Neural progenitor cell (in vitro differentiated cells): ENCODE measurements around the gene TRIM46. TPM values are rescaled to one million over a fixed set of nuclear protein-coding genes. Genes with fewer than 3 reads are reported as not detected.

Experiments
- DNase-seq: peaks from one replicate; pipeline ENCODE4 v3.0.0-alpha.2; 2016; ENCODE audit warnings: low spot score
- H2AFZ ChIP-seq: fragments of 200-600 bp; sonication (generic); replicated peaks from 2 replicates; pipeline ENCODE4 v1.6.1; 2016; ENCODE audit warnings: antibody characterized with exemption
- H3F3A ChIP-seq: fragments of 200-600 bp; sonication (generic); 2 replicates; pipeline ENCODE4 v1.6.1; 2016; ENCODE audit warnings: antibody characterized with exemption, low read depth
- H3K27ac ChIP-seq: fragments of 200-600 bp; sonication (generic); 2 replicates; pipeline ENCODE4 v1.5.1; 2016; ENCODE audit warnings: mild to moderate bottlenecking
- H3K27me3 ChIP-seq: fragments of 200-600 bp; sonication (generic); 2 replicates; pipeline ENCODE4 v1.6.1; 2016; ENCODE audit warnings: mild to moderate bottlenecking, moderate library complexity
- H3K36me3 ChIP-seq: fragments of 200-600 bp; sonication (generic); 2 replicates; pipeline ENCODE4 v1.5.1; 2016
- H3K4me1 ChIP-seq: fragments of 200-600 bp; sonication (generic); 2 replicates; pipeline ENCODE4 v1.6.1; 2016; ENCODE audit warnings: mixed run types
- H3K4me2 ChIP-seq: fragments of 200-600 bp; sonication (generic); 2 replicates; pipeline ENCODE4 v1.6.1; 2016
- H3K4me3 ChIP-seq: fragments of 200-600 bp; sonication (generic); 2 replicates; pipeline ENCODE4 v1.5.1; 2016
- H3K79me2 ChIP-seq: fragments of 200-600 bp; sonication (generic); 2 replicates; pipeline ENCODE4 v1.6.1; 2016; ENCODE audit warnings: low read depth
- H3K9ac ChIP-seq: fragments of 200-600 bp; sonication (generic); 2 replicates; pipeline ENCODE4 v1.6.1; 2016
- H3K9me3 ChIP-seq: fragments of 200-600 bp; sonication (generic); 2 replicates; pipeline ENCODE4 v1.5.1; 2016; ENCODE audit warnings: low read depth
- H4K20me1 ChIP-seq: fragments of 200-600 bp; sonication (generic); 2 replicates; pipeline ENCODE4 v1.6.1; 2016; ENCODE audit warnings: low read depth
- H3K27ac Mint-ChIP-seq: 3 replicates; pipeline ENCODE4 v1.8.0; 2021; ENCODE audit warnings: mixed read lengths
- H3K27me3 Mint-ChIP-seq: 2 replicates; pipeline ENCODE4 v1.8.0; 2022; ENCODE audit warnings: low read depth, mild to moderate bottlenecking, inconsistent platforms, moderate library complexity, mixed read lengths; ENCODE audit not compliant: insufficient read depth
- H3K36me3 Mint-ChIP-seq: 3 replicates; pipeline ENCODE4 v1.8.0; 2021; ENCODE audit warnings: mixed read lengths
- H3K4me1 Mint-ChIP-seq: 3 replicates; pipeline ENCODE4 v1.8.0; 2021; ENCODE audit warnings: mixed read lengths
- H3K4me3 Mint-ChIP-seq: 3 replicates; pipeline ENCODE4 v1.8.0; 2021; ENCODE audit warnings: mild to moderate bottlenecking, moderate library complexity, mixed read lengths
- H3K9me3 Mint-ChIP-seq: 3 replicates; pipeline ENCODE4 v1.8.0; 2020; ENCODE audit warnings: mixed read lengths
- EZH2 ChIP-seq: fragments of 200-600 bp; sonication (generic); IDR thresholded peaks from 2 replicates; pipeline ENCODE4 v1.6.1; 2017; ENCODE audit warnings: antibody characterized with exemption, mild to moderate bottlenecking, moderate library complexity
- EZH2phosphoT487 ChIP-seq: fragments of 200-600 bp; sonication (generic); IDR thresholded peaks from 2 replicates; pipeline ENCODE4 v1.6.1; 2017; ENCODE audit warnings: antibody characterized with exemption
- total RNA-seq: library from RNA; depleted of rRNA; stranded (reverse); fragments of >200 nt; gene quantifications from 2 replicates; pipeline ENCODE4 v1.2.3, GENCODE V29; 2015; ENCODE audit warnings: low replicate concordance
- TF ChIP-seq, protein P1 (sequence below): fragments of 200-600 bp; sonication (generic); IDR thresholded peaks from 2 replicates; pipeline ENCODE4 v1.5.1; 2017; ENCODE audit warnings: antibody characterized with exemption, mild to moderate bottlenecking

The TRIM46 gene, protein sequence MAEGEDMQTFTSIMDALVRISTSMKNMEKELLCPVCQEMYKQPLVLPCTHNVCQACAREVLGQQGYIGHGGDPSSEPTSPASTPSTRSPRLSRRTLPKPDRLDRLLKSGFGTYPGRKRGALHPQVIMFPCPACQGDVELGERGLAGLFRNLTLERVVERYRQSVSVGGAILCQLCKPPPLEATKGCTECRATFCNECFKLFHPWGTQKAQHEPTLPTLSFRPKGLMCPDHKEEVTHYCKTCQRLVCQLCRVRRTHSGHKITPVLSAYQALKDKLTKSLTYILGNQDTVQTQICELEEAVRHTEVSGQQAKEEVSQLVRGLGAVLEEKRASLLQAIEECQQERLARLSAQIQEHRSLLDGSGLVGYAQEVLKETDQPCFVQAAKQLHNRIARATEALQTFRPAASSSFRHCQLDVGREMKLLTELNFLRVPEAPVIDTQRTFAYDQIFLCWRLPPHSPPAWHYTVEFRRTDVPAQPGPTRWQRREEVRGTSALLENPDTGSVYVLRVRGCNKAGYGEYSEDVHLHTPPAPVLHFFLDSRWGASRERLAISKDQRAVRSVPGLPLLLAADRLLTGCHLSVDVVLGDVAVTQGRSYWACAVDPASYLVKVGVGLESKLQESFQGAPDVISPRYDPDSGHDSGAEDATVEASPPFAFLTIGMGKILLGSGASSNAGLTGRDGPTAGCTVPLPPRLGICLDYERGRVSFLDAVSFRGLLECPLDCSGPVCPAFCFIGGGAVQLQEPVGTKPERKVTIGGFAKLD
- total RNA-seq, result 3.9 and 10.2 TPM in 2 replicates

DNA sequence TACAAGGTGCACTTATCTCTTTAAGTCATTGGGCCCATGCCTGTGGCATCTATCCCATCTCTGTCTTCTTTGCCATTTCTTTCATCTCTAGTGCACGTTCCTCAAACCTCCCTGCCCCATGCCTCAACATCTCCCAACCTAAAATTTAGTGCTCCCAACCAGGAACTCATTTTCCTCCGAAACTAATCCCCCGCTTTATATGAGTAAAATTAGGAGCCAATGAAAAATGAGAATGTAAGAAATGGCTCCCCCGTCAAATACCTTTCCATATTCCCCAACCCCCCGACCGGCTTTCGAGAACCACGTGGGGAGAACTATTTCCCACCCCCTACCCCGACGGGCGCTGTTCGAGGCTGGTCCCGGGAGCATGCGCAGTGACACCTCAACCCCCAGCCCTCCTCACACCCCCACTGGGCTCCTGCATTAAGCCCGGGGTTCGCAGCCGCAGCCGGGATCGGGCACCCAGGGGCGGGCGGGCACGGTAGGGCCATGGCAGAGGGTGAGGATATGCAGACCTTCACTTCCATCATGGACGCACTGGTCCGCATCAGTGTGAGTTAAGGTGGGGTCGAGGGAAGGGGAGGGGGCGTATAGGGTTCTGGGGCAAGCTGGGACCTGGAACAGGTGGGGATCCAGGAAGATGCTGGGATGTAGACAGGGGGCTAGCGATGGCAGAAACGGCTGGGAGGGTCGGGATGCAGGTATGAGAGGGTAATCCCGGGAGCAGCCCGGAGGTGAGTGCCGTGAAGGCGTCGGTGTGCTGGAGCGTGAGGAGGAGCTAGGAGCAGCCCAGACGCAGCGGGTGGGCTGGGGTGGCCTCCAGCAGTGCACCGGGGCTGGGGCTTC, at the start of gene TRIM46:
TSS of gene TRIM46 (plus strand) at position 372 of the 846 bp plus-strand sequence. CDS start at position 490, 118 bp downstream.
- H3K36me3 ChIP-seq, result no peaks in the 10 kb centered on the region
- peaks cover 26% of the 10 kb centered on the region for H3K79me2 ChIP-seq
- H3K27ac Mint-ChIP-seq, result peak within 1 kb of the TSS; percentile 69
- TF ChIP-seq EZH2phosphoT487, result peak; percentile 29
- no peak for TF ChIP-seq EZH2
- no peaks in the 10 kb centered on the region for H3K9me3 Mint-ChIP-seq
- H3K27me3 Mint-ChIP-seq, result peaks cover 19% of the 10 kb centered on the region
- peaks cover 65% of the 10 kb centered on the region for H3F3A ChIP-seq
- peak within 1 kb of the TSS; percentile 70 for H3K27ac ChIP-seq
- H3K4me2 ChIP-seq, result peak within 1 kb of the TSS; percentile 98
- H2AFZ ChIP-seq, result peak within 1 kb of the TSS; percentile 94
- H3K4me1 Mint-ChIP-seq, result peaks cover 36% of the 10 kb centered on the region
- peak within 1 kb of the TSS; percentile 87 for H3K4me3 ChIP-seq
- H3K9ac ChIP-seq, result peak within 1 kb of the TSS; percentile 77
- peak; percentile 81 for DNase-seq
- peaks cover 14% of the 10 kb centered on the region for H3K36me3 Mint-ChIP-seq
- no peaks in the 10 kb centered on the region for H4K20me1 ChIP-seq
- H3K27me3 ChIP-seq, result no peaks in the 10 kb centered on the region
- no peaks in the 10 kb centered on the region for H3K9me3 ChIP-seq
- H3K4me3 Mint-ChIP-seq, result peak within 1 kb of the TSS; percentile 94
- peaks cover 8% of the 10 kb centered on the region for H3K4me1 ChIP-seq

DNA sequence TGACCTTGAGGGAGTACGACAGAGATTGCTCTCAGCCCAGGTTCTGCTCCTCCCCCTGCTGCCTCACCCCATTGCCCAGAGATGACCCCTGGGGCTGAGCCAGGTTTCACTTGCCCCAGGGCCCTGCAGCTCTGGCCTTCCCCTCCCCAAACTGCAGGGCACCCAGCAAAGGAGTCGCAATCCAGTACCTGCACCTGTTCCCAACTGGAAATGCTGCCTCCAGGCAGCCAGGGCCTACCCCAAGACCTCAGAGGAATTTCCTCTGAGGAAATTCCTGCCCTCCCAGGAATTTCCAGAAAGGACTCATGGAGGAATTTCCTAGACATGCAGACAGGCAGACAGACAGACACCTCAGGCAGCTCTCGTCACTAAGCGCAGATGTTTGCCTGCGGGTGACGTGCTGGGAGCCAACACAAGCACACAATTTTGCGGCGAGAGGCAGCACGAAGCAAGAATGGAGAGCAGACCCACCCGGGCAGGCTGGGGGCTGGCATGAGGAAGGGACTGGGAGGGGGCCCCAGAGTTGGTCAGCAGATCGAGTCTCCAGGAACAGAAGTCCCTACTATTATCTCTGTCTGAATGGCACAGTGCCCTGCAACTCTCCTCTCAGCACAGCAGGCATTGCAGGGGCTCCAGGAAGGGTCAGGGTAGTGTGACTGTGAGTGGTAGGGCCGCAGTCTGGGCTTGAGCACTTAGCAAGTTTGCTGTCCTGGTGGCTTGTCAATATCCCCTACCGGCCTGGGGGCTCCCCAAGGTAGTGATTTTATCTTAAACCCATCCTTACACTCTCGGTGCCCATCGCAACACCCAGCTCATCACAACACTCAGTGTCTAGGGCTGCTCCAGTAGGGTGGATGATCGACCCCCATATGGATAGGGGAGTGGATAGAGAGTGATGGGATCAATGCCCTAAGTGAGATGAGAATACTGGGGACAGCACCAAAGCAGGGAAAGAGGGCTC, 48.9 kb upstream of the TRIM46 start:
- DNase-seq, result peak; percentile 40
- Histone ChIP-seq H2AFZ (no peak overlapping the region), H3K4me1 (peaks cover 52% of the 10 kb centered on the region), H3K4me3 (no peak overlapping the region), H4K20me1 (peaks cover 13% of the 10 kb centered on the region), H3K79me2 (no peaks in the 10 kb centered on the region), H3K27ac (no peak overlapping the region), H3K9ac (no peak overlapping the region), H3K27me3 (peaks cover 97% of the 10 kb centered on the region), H3K9me3 (no peaks in the 10 kb centered on the region), H3K36me3 (no peaks in the 10 kb centered on the region), H3K4me2 (no peak overlapping the region), H3F3A (peaks cover 42% of the 10 kb centered on the region)
- H3K4me1 Mint-ChIP-seq, result peaks cover 36% of the 10 kb centered on the region
- no peak for TF ChIP-seq EZH2phosphoT487
- no peak for TF ChIP-seq EZH2
- TF ChIP-seq, protein P1, sequence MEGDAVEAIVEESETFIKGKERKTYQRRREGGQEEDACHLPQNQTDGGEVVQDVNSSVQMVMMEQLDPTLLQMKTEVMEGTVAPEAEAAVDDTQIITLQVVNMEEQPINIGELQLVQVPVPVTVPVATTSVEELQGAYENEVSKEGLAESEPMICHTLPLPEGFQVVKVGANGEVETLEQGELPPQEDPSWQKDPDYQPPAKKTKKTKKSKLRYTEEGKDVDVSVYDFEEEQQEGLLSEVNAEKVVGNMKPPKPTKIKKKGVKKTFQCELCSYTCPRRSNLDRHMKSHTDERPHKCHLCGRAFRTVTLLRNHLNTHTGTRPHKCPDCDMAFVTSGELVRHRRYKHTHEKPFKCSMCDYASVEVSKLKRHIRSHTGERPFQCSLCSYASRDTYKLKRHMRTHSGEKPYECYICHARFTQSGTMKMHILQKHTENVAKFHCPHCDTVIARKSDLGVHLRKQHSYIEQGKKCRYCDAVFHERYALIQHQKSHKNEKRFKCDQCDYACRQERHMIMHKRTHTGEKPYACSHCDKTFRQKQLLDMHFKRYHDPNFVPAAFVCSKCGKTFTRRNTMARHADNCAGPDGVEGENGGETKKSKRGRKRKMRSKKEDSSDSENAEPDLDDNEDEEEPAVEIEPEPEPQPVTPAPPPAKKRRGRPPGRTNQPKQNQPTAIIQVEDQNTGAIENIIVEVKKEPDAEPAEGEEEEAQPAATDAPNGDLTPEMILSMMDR, result no peak
- no peak overlapping the region for H3K27ac Mint-ChIP-seq
- H3K9me3 Mint-ChIP-seq, result no peaks in the 10 kb centered on the region
- peak overlapping the region; percentile 38 for H3K4me3 Mint-ChIP-seq
- no peaks in the 10 kb centered on the region for H3K36me3 Mint-ChIP-seq
- H3K27me3 Mint-ChIP-seq, result peaks cover 54% of the 10 kb centered on the region

DNA sequence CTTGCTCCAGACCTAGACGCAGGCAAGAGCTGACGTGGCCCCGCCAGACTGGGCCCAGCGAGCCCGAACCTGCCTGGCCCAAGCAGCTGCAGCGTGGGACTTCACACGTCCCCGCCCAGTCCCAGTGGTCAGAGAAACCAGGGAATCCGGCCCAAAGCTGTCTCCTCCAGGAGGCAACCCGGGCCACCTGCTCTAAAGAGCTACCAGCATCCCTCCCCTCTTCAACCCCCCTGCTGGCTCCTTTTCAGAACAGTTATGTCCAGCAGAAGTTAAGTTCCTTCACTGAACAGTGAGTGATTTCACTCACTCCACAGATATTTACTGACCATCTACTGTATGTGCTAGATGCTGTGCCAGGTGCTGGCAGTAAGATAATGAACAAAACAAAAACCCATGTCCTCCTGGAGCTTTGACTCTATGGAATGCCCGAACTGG, 48.1 kb upstream of the TRIM46 start:
- TF ChIP-seq EZH2, result no peak
- no peak for TF ChIP-seq EZH2phosphoT487
- TF ChIP-seq, protein P1, result no peak
- H2AFZ ChIP-seq, result peak overlapping the region; percentile 80
- H3K4me2 ChIP-seq, result peak overlapping the region; percentile 95
- H3K27ac Mint-ChIP-seq, result no peak overlapping the region
- peak; percentile 46 for DNase-seq
- H3K9ac ChIP-seq, result no peak overlapping the region
- H3K79me2 ChIP-seq, result no peaks in the 10 kb centered on the region
- peaks cover 97% of the 10 kb centered on the region for H3K27me3 ChIP-seq
- H3K27me3 Mint-ChIP-seq, result peaks cover 56% of the 10 kb centered on the region
- H4K20me1 ChIP-seq, result peaks cover 13% of the 10 kb centered on the region
- H3K36me3 ChIP-seq, result no peaks in the 10 kb centered on the region
- peak overlapping the region; percentile 64 for H3K4me3 ChIP-seq
- H3K27ac ChIP-seq, result no peak overlapping the region
- H3K4me3 Mint-ChIP-seq, result peak overlapping the region; percentile 80
- H3K9me3 Mint-ChIP-seq, result no peaks in the 10 kb centered on the region
- peaks cover 42% of the 10 kb centered on the region for H3K4me1 Mint-ChIP-seq
- H3F3A ChIP-seq, result peaks cover 39% of the 10 kb centered on the region
- H3K36me3 Mint-ChIP-seq, result no peaks in the 10 kb centered on the region
- no peaks in the 10 kb centered on the region for H3K9me3 ChIP-seq
- H3K4me1 ChIP-seq, result peaks cover 59% of the 10 kb centered on the region
